HepG2 (cell line): ENCODE results near the gene SCO1. TPM values are rescaled to one million over a fixed set of nuclear protein-coding genes. Genes with fewer than 3 reads are reported as not detected.

Experiments used
- ATAC-seq: fragments of 200-7000 bp; cut with Tn5 transposase; 3 replicates; pipeline ENCODE4 v1.9.1; 2020; ENCODE audit warnings: mild to moderate bottlenecking, moderate library complexity
- BruUV-seq: library from RNA; stranded (reverse); fragments of 400-500 nt; replicated peaks from 2 replicates; lab custom pipeline; 2021; lab: Mats Ljungman, UMichigan
- CTCF ChIA-PET: fragments of 300-600 bp; formaldehyde crosslinking; extraction: SDS; loops from one replicate; lab custom pipeline; 2021; ENCODE audit warnings: low total read pairs, inconsistent platforms, low intra/inter-chr PET ratio; lab: Yijun Ruan, JAX
- POLR2A ChIA-PET: fragments of 350-600 bp; sonication (Branson Sonifier 250); formaldehyde crosslinking; loops from one replicate; lab custom pipeline; 2020; ENCODE audit warnings: antibody characterized with exemption, inconsistent platforms; lab: Yijun Ruan, JAX
- DNase-seq: peaks from one replicate; pipeline ENCODE4 v3.0.0-alpha.2; 2015; ENCODE audit warnings: low spot score
- FAIRE-seq: peaks from 3 replicates; lab custom pipeline; 2011; peaks lifted over from hg19 to GRCh38; lab: Jason Lieb, UNC
- H2AFZ ChIP-seq: one replicate; pipeline ENCODE4 v1.6.1; 2011; ENCODE audit warnings: low read length, inconsistent platforms
- H3K27ac ChIP-seq: fragments of 300-600 bp; 3 replicates; pipeline ENCODE4 v1.8.0; 2011; ENCODE audit warnings: mixed run types, mild to moderate bottlenecking, mixed read lengths, low read length, inconsistent platforms; ENCODE audit not compliant: insufficient read depth; ENCODE audit errors: extremely low read length
- H3K27me3 ChIP-seq, 2 experiments: fragments of 200-600 bp in 1 of 2; 2 replicates in 1 of 2; 3 replicates in 1 of 2; pipeline versions ENCODE4 v1.6.0 to v1.8.0; 2011; ENCODE audit warnings: low read length in 2 of 2, mild to moderate bottlenecking in 2 of 2, moderate library complexity in 2 of 2, inconsistent platforms in 1 of 2; ENCODE audit not compliant: insufficient read depth in 2 of 2, control insufficient read depth in 1 of 2
- H3K36me3 ChIP-seq, 2 experiments: fragments of 200-600 bp in 1 of 2; replicated peaks in 1 of 2; 2 replicates in 1 of 2; 3 replicates in 1 of 2; pipeline versions ENCODE4 v1.5.1 to v1.8.0; 2011; ENCODE audit warnings: low read length in 2 of 2, inconsistent platforms in 1 of 2; ENCODE audit not compliant: insufficient read depth in 2 of 2, control insufficient read depth in 1 of 2
- H3K4me1 ChIP-seq: 2 replicates; pipeline ENCODE4 v1.5.1; 2012; ENCODE audit warnings: low read length, inconsistent platforms; ENCODE audit not compliant: insufficient read depth
- H3K4me2 ChIP-seq: 2 replicates; pipeline ENCODE4 v1.6.0; 2011; ENCODE audit warnings: low read depth, low read length, inconsistent platforms
- H3K4me3 ChIP-seq, 3 experiments: fragments of 200-600 bp in 1 of 3; sonication (generic), shearing (Covaris generic) in 1 of 3; replicated peaks in 1 of 3; 2 replicates each; pipeline ENCODE4 v1.5.1; 2011 to 2016; ENCODE audit warnings: low read length in 3 of 3, inconsistent platforms in 2 of 3, low read depth in 2 of 3, mild to moderate bottlenecking in 2 of 3, control low read depth in 1 of 3, mixed read lengths in 1 of 3; ENCODE audit not compliant: insufficient read depth in 1 of 3
- H3K79me2 ChIP-seq: one replicate; pipeline ENCODE4 v1.6.1; 2011; ENCODE audit warnings: low read length, inconsistent platforms; ENCODE audit not compliant: insufficient read depth
- H3K9ac ChIP-seq: 2 replicates; pipeline ENCODE4 v1.6.0; 2011; ENCODE audit warnings: mild to moderate bottlenecking, low read depth, low read length, inconsistent platforms; ENCODE audit not compliant: insufficient read depth
- H3K9me3 ChIP-seq: 2 replicates; pipeline ENCODE4 v1.5.1; 2012; ENCODE audit warnings: mild to moderate bottlenecking, low read length
- H4K20me1 ChIP-seq: 2 replicates; pipeline ENCODE4 v1.6.0; 2011; ENCODE audit warnings: inconsistent platforms, mild to moderate bottlenecking, low read length, moderate library complexity; ENCODE audit not compliant: insufficient read depth
- EEA1 ChIP-seq: sonication (generic); formaldehyde crosslinking; IDR thresholded peaks from 2 replicates; pipeline ENCODE4 v1.5.1; 2020; ENCODE audit warnings: mild to moderate bottlenecking, missing genetic modification reagents, borderline replicate concordance
- ELF4 ChIP-seq: sonication (generic); formaldehyde crosslinking; IDR thresholded peaks from 2 replicates; pipeline ENCODE4 v1.5.0; 2020; ENCODE audit warnings: missing genetic modification reagents, mild to moderate bottlenecking, moderate library complexity, borderline replicate concordance
- FOXJ3 ChIP-seq: sonication (generic); formaldehyde crosslinking; IDR thresholded peaks from 2 replicates; pipeline ENCODE4 v1.4.0; 2020; ENCODE audit warnings: missing genetic modification reagents, mild to moderate bottlenecking, borderline replicate concordance
- GATAD1 ChIP-seq: IDR thresholded peaks from 2 replicates; pipeline ENCODE4 v1.6.1; 2016; ENCODE audit warnings: missing genetic modification reagents, missing compliant biosample characterization
- KLF13 ChIP-seq: sonication (generic); formaldehyde crosslinking; IDR thresholded peaks from 2 replicates; pipeline ENCODE4 v1.4.0; 2020; ENCODE audit warnings: mild to moderate bottlenecking, missing genetic modification reagents
- NR3C1 ChIP-seq: sonication (generic); formaldehyde crosslinking; IDR thresholded peaks from 2 replicates; pipeline ENCODE4 v1.4.0; 2020; ENCODE audit warnings: missing genetic modification reagents
- PHF21A ChIP-seq: sonication (generic); formaldehyde crosslinking; IDR thresholded peaks from 2 replicates; pipeline ENCODE4 v1.5.0; 2020; ENCODE audit warnings: mild to moderate bottlenecking, missing genetic modification reagents
- SALL1 ChIP-seq: sonication (generic); formaldehyde crosslinking; IDR thresholded peaks from 2 replicates; pipeline ENCODE4 v1.8.0; 2022; ENCODE audit warnings: mild to moderate bottlenecking, missing genetic modification reagents
- ZFY ChIP-seq: sonication (generic); formaldehyde crosslinking; IDR thresholded peaks from 2 replicates; pipeline ENCODE4 v1.4.0; 2020; ENCODE audit warnings: missing genetic modification reagents
- WGBS: methylation state at CpG from one replicate; pipeline ENCODE4 v1.1.6; 2017; ENCODE audit warnings: low lambda C conversion rate; 5-methylcytosine and 5-hydroxymethylcytosine counted together
- in situ Hi-C: cut with HindIII; loops from 2 replicates; pipeline ENCODE4 v1.10.0; 2017; ENCODE audit warnings: low pct_unique_long_range_greater_than_20kb; ENCODE audit not compliant: extremely low pct_ligation_motif_present
- intact Hi-C: fragments of 100-400 bp; cut with micrococcal nuclease; formaldehyde crosslinking; loops from one replicate; pipeline ENCODE4 v1.10.0; 2022; ENCODE audit not compliant: unreplicated experiment
- polyA plus RNA-seq, 8 experiments: library from polyadenylated mRNA; depleted of rRNA in 3 of 8; stranded (reverse) in 7 of 8; unstranded in 1 of 8; fragments of >200 nt; fragmentation: Illumina TruSeq in 4 of 8; extraction: Trizol in 4 of 8; gene quantifications; 2 replicates each; pipeline versions ENCODE4 v1.2.1 to v1.2.3, GENCODE V29; 2011 to 2016; ENCODE audit warnings: low read depth in 4 of 8, missing spikeins in 1 of 8, mixed read lengths in 1 of 8; ENCODE audit not compliant: insufficient read depth in 1 of 8
- total RNA-seq, 5 experiments: library from RNA; depleted of rRNA; stranded (reverse); fragments of >200 nt; fragmentation: Illumina TruSeq; extraction: Trizol; gene quantifications; 2 replicates each; pipeline ENCODE4 v1.2.3, GENCODE V29; 2016; ENCODE audit warnings: low read depth in 1 of 5
- TF ChIP-seq, protein P1 (sequence below): fragments of 450-650 bp; IDR thresholded peaks from 2 replicates; pipeline ENCODE4 v1.6.1; 2016
- TF ChIP-seq, protein P2 (sequence below): sonication (generic); formaldehyde crosslinking; IDR thresholded peaks from 2 replicates; pipeline ENCODE4 v1.5.1; 2020; ENCODE audit warnings: mild to moderate bottlenecking, missing genetic modification reagents, borderline replicate concordance
- TF ChIP-seq, protein P3 (sequence below): sonication (generic); formaldehyde crosslinking; IDR thresholded peaks from 2 replicates; pipeline ENCODE4 v1.8.1; 2023; ENCODE audit warnings: mild to moderate bottlenecking, moderate library complexity, missing genetic modification reagents

Gene SCO1
- total and polyA plus RNA-seq, 2 of the 13 experiments (the other 11 are each of a cell fraction or from before 2014, with no cell fraction given): 11.4 to 50.3 TPM

DNA sequence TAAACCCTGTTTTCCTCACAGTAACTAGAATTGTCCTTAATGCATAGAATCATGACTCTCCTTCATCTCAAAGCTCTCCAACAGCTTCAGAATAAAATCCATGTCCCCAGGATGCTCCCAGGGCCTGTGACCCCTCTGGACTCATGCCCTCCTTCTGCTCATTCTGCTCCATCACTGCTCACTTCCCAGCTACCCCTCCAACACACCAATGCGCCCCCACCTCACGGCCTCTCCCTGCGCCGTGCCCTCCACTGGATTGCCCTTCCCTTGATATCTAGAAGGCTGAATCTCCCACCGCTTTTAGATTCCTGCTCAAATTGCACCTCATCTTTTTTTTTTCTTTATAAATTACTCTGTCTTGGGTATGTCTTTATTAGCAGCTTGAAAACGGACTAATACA is 45.1 kb upstream of the SCO1 start:
- FAIRE-seq: no peak

More for the DNA sequence above, 45.1 kb upstream of the SCO1 start:
- no TSS peak for BruUV-seq
- no peak overlapping the region for H3K4me2 ChIP-seq
- ChIA-PET CTCF (no interaction called here), POLR2A (interaction anchor here (0.7 kb wide), 1 partner anchor 13 kb away, joined by 3 read pairs; the partner anchor contains the start of gene TMEM220)
- H3K9me3 ChIP-seq: no peaks in the 10 kb centered on the region
- H3K9ac ChIP-seq: no peak overlapping the region
- intact Hi-C loops: no loop called here
- DNase-seq (no peak), ATAC-seq (no peak)
- no peak overlapping the region for H2AFZ ChIP-seq
- in situ Hi-C loops: no loop called here
- H3K4me1 ChIP-seq: peaks cover 37% of the 10 kb centered on the region
- H3K27ac ChIP-seq: no peak overlapping the region
- H3K27me3 ChIP-seq: peaks cover 0 to 13% of the 10 kb centered on the region in 2 experiments; a peak in 2 of 5 replicates
- H3K36me3 ChIP-seq: no peaks in the 10 kb centered on the region
- TF ChIP-seq SALL1 (CRISPR knock-in tag) (no peak), NR3C1 (CRISPR knock-in tag) (no peak), EEA1 (no peak), ELF4 (no peak), GATAD1 (no peak), PHF21A (CRISPR knock-in tag) (no peak), ZFY (CRISPR knock-in tag) (no peak), FOXJ3 (CRISPR knock-in tag) (no peak), KLF13 (CRISPR knock-in tag) (no peak)
- TF ChIP-seq, protein P1, sequence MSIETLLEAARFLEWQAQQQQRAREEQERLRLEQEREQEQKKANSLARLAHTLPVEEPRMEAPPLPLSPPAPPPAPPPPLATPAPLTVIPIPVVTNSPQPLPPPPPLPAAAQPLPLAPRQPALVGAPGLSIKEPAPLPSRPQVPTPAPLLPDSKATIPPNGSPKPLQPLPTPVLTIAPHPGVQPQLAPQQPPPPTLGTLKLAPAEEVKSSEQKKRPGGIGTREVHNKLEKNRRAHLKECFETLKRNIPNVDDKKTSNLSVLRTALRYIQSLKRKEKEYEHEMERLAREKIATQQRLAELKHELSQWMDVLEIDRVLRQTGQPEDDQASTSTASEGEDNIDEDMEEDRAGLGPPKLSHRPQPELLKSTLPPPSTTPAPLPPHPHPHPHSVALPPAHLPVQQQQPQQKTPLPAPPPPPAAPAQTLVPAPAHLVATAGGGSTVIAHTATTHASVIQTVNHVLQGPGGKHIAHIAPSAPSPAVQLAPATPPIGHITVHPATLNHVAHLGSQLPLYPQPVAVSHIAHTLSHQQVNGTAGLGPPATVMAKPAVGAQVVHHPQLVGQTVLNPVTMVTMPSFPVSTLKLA: no peak
- TF ChIP-seq, protein P2, sequence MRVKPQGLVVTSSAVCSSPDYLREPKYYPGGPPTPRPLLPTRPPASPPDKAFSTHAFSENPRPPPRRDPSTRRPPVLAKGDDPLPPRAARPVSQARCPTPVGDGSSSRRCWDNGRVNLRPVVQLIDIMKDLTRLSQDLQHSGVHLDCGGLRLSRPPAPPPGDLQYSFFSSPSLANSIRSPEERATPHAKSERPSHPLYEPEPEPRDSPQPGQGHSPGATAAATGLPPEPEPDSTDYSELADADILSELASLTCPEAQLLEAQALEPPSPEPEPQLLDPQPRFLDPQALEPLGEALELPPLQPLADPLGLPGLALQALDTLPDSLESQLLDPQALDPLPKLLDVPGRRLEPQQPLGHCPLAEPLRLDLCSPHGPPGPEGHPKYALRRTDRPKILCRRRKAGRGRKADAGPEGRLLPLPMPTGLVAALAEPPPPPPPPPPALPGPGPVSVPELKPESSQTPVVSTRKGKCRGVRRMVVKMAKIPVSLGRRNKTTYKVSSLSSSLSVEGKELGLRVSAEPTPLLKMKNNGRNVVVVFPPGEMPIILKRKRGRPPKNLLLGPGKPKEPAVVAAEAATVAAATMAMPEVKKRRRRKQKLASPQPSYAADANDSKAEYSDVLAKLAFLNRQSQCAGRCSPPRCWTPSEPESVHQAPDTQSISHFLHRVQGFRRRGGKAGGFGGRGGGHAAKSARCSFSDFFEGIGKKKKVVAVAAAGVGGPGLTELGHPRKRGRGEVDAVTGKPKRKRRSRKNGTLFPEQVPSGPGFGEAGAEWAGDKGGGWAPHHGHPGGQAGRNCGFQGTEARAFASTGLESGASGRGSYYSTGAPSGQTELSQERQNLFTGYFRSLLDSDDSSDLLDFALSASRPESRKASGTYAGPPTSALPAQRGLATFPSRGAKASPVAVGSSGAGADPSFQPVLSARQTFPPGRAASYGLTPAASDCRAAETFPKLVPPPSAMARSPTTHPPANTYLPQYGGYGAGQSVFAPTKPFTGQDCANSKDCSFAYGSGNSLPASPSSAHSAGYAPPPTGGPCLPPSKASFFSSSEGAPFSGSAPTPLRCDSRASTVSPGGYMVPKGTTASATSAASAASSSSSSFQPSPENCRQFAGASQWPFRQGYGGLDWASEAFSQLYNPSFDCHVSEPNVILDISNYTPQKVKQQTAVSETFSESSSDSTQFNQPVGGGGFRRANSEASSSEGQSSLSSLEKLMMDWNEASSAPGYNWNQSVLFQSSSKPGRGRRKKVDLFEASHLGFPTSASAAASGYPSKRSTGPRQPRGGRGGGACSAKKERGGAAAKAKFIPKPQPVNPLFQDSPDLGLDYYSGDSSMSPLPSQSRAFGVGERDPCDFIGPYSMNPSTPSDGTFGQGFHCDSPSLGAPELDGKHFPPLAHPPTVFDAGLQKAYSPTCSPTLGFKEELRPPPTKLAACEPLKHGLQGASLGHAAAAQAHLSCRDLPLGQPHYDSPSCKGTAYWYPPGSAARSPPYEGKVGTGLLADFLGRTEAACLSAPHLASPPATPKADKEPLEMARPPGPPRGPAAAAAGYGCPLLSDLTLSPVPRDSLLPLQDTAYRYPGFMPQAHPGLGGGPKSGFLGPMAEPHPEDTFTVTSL (CRISPR knock-in tag): no peak
- TF ChIP-seq, protein P3, sequence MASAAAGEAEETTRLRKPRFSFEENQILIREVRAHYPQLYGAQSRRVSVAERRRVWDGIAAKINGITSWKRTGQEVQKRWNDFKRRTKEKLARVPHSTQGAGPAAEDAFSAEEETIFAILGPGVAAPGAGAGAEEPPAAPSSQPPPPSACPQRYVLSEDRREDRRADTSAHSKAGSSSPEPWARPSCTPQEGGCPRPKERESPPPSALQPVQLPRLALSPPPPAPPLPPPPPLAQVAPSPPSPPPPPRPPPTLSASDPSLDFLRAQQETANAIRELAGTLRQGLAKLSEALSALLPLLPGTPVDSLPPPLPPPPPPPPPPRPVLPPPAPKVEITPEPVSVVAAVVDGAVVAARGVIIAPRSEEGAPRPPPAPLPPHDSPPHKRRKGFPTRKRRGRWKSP (CRISPR knock-in tag): no peak
- no peak overlapping the region for H3K4me3 ChIP-seq
- H4K20me1 ChIP-seq: no peaks in the 10 kb centered on the region
- WGBS: 50% methylated on average over 6 of the region's 6 CpGs
- H3K79me2 ChIP-seq: no peaks in the 10 kb centered on the region
